Measurements from ENCODE around the gene BRI3.

The BRI3 gene, protein sequence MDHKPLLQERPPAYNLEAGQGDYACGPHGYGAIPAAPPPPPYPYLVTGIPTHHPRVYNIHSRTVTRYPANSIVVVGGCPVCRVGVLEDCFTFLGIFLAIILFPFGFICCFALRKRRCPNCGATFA

DNA sequence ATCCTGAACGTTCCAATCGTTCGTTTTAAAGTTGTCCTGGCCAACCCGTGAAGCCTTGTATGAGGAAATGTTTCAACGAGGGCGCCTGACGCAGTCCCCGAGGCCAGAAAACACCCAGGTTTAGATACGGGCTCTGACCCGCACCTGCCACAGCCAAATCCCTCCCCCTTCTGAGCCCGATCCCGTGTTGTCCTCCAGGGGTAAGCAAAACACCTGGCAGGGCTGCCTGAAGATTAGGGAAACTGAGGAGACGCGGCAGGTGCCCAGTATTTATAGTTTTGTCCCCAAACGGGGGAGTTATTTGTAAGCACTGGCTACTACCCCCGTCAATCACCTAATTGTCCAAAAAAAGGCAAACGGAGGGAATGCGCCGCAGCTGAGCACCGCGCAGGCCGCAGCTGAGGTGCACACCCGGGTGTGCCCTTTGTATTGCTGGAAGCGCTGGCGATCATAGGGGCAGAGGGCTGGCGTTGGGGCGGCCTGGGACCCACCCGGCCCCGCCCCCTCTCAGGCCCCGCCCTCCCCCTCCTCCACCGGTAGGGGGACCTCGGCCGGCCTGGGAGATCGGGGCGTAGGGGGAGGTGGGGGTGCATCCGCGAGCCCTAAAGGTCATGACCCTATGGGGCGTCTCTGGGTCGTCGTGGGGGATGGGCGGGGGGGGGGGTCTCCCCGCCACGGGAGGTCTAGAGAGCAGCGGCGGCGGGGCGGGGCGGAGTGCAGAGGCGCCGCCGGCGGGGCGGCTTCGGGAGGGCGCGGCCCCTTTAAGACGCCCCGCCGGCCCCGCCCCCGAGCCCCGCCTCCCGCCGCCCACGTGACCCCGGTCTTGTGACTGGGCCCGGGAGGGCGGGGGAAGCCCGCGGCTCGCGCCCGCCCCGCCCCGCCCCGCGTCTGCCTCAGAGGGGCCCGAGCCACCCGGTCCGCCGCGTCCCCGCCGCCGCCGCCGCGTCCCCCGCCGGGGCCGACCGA is at the start of gene BRI3:
BRI3 (plus strand) TSS at position 896 of the 966 bp plus-strand sequence. CDS start 110 bp downstream, outside the sequence.
- H3K4me3 ChIP-seq (ENCODE audit: low read depth, low read length) = peak within 1 kb of the TSS; percentile 89
- peak; percentile 57 for DNase-seq (ENCODE audit: low read depth)

DNA sequence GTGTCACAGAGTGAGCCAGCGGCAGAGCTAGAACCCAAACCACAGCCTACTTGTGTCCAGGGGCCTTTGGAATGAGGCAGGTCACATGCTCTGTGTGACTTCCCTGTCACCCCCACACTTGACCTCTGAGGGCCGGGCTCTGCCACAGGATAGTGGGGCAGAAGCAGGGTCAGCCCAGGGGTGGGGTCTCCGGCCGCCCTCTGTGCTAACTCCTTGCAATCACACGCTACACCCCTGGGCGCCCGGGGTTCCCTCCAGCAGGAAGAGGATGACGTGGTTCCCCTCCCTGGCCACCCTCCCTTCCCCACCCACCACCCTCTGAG is 49.3 kb upstream of the BRI3 start:
- no peak overlapping the region for H3K4me3 ChIP-seq (ENCODE audit: low read depth, low read length)
- DNase-seq (ENCODE audit: low read depth) = no peak

DNA sequence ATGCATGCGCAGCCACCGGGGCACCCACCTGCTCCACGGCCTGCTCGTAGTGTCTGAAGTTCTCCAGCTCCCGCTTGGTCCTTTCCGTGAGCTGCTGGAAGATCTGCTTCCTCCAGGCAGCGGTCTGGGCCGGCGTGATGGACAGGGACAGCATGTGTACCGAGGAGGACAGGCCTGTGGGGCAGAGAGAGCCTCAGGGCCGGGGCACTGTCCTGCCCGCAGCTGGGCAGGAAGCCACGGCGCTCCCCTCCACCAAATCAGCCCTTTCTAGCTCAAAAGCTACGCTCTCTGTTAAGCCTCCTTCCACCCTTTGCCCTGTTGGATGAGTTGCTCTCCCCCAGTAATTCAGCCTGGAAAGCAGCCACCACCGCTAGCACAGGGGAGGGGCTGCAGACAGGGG is 48.7 kb upstream of the BRI3 start:
- DNase-seq (ENCODE audit: low read depth) = no peak
- no peak overlapping the region for H3K4me3 ChIP-seq (ENCODE audit: low read depth, low read length)

DNA sequence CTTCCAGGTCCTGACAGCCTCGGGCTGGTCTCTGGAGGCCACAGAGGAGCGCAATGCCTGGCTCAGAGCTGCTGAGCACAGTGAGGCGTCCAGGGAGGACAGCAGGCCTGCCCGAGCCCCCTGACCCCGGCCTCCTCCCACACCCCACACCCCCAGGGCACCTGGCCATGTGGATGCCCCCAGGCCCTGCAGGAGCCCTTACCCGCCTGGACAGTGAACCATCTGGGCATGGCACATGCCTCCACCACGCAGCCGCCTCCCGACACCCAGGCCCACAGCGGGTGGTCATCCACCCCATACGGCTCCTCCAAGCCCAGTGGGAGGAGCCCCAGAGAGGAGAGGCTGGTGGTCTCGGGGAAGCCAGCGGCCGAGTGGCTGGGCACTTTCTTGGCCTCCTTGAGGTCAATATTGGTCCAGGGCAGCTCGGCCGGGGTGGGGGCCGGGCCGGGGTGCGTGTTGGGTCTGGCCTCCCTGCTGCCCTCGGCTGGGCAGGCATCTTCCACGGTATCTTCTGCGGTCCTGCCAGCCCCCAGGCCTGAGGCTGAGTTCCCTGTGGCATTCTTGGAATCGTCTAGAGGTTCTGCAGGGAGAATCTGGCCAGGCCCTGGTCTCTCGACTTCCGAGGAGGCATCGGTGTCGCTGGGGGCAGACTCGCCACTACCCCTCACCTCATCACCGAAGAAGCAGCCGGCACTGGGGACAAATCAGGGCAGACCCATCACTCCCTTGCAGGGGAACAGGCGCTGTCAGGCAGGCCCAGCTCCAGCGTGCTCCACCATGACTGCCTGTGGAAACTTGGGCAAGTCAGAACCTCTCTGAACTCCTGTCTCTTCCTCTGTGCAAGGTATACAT is 48.0 kb upstream of the BRI3 start:
- no peak overlapping the region for H3K4me3 ChIP-seq (ENCODE audit: low read depth, low read length)
- DNase-seq (ENCODE audit: low read depth) = no peak

DNA sequence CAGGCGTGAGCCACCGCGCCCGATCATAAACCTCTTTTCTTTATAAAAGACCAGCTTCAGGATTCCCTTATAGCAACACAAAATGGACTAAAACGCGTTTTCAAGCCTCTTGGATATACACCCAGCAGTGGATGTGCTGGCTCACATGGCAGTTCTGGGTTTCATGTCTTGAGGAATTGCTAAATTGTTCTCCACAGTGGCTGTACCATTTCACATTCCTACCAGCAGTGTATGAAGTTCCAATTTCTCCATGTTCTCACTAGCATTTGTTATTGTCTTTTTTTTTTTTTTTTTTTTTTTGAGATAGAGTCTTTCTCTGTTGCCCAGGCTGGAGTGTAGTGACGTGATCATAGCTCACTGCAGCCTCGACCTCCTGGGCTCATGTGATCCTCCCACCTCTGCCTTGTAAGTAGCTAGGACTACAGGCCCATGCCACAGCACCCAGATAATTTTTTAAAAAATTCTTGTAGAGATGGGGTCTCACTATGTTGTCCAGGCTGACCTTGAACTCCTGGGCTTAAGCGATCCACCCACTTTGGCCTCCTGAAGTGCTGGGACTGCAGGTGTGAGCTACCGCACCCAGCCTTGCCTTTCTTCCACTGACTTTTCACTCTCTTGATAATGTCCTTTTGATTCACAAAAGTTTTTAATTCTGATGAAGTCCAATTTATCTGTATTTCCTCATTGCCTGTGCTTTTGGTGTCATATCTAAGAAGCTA is 46.9 kb upstream of the BRI3 start:
- DNase-seq (ENCODE audit: low read depth) = no peak
- H3K4me3 ChIP-seq (ENCODE audit: low read depth, low read length) = no peak overlapping the region

DNA sequence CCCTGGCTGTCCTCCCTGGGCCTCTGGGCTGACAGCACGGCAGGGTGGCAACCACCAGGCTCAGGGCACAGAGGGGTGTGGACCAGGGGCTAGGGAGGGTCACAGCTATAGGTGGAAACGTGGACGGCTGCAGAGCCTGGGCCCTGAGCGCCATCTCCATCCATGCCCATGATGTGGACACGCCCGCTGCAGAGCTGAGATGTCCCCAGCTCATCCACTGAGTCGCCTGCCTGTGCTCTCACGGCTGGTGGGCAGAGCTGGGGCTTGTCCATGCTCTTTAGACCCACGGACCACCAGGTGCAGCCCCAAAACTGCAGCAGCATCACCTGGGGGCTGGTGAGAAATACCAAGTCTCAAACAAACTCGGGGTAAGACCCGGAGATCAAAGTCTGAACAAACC is 45.6 kb upstream of the BRI3 start:
- DNase-seq (ENCODE audit: low read depth) = no peak
- H3K4me3 ChIP-seq (ENCODE audit: low read depth, low read length) = no peak overlapping the region

DNA sequence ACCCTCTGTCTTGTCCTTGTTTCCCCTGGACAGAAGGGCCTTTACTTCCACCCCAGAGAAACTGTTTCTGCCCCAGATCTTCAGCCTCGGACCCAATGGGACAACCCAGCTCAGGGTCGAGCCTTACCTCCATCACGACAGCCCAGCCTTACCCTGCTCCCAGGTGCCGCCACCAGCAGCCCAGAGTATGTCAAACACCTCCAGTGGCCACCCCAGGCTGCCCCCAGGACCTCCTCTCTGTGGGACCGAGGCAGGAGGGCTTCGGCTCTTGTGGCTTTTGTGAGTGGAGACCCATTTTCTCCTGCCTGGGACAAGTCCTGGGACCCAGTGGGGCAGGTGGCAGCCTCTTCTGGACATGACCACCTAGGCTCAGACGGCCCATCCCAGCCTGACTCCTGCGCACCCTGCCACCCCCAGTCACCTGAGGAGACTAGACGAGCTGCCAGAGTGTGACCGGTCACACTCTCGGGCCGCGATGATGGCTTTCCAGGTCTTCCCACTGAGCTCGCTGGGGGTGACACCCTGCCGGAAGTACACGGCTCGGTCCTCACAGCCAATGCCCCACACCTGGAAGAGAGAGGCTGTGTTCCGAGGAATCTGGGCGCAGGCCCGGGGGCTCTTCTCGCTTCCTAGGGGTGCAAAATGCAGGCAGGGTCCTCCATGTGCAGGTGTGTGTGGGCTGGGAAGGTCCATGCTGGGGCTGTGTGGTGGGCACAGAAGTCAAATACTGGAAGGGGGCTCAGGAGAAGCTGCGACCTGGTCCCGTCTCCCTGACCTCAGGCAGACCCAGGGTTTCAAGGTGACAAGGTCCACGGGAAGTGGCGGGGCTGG is 44.9 kb upstream of the BRI3 start:
- no peak for DNase-seq (ENCODE audit: low read depth)
- no peak overlapping the region for H3K4me3 ChIP-seq (ENCODE audit: low read depth, low read length)

DNA sequence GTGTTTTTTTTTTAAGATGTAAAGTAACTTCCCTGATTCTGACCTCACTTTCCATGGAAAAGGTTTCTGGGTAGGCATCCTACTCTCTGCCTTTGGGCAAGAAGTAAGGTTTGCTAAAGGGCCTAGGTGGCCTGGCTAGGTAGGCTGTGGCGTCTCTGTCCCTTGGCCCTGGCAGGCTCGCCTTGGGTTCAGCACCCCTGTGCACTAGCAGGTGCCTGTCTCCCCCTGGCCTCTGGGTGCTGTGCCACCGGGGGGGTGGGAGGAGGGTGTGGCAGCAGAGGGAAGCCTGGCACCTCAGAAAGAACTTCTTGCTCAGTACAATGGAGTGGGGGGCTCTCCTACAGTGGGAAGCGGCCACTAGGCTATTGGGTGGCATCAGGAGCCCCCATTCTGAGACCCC is 43.4 kb upstream of the BRI3 start:
- DNase-seq (ENCODE audit: low read depth) = no peak
- no peak overlapping the region for H3K4me3 ChIP-seq (ENCODE audit: low read depth, low read length)

DNA sequence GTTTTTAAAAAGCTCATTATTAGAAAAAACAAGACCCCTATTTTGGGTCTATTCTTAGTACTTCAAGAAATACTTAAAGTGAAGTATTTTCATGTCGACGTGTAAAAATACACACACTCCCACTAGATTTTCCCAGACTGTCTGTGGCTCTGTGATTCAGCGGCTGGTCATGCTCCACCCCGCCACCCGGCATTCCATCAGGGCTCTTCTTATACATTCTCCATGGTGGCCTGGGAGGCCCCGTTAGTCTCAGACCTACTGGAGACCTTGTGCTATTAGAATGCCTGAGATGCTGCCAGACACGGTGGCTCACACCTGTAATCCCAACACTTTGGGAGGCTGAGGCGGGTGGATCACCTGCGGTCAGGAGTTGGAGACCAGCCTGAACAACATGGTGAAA is 42.5 kb upstream of the BRI3 start:
- no peak overlapping the region for H3K4me3 ChIP-seq (ENCODE audit: low read depth, low read length)
- DNase-seq (ENCODE audit: low read depth) = no peak

DNA sequence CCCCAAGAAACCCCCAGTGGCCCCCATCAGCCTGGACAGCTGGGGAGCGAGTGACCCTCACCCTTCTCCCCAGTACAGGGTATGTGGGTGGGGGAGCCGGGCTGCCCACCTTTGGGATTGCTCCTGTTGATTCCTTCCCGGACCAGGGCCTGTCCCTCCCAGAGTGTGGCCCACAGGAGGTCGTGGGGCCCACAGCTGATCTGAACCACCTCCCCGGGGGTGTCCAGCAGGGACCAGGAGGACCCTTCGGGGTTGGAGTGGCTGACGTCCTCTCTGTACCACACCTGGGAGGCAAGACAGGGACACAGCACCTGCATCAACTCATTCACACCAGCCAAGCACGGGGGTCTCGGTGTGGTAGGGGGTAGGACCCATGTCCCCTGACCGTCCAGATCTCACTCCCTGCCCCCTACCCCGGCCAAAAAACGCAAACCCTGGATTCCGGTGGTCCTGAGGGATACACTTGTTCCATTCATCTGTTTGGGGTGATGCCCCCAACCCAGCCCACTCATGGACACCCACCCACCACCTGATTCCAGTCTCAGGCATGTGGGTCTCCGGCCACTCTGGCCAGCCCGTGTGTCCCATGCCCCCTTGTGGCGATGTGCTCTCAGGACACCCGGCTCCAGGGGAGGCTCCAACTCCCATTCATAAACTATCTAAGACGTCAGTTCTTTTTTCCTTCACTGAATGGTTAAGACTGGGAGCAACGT is 40.4 kb upstream of the BRI3 start:
- no peak overlapping the region for H3K4me3 ChIP-seq (ENCODE audit: low read depth, low read length)
- DNase-seq (ENCODE audit: low read depth) = no peak

DNA sequence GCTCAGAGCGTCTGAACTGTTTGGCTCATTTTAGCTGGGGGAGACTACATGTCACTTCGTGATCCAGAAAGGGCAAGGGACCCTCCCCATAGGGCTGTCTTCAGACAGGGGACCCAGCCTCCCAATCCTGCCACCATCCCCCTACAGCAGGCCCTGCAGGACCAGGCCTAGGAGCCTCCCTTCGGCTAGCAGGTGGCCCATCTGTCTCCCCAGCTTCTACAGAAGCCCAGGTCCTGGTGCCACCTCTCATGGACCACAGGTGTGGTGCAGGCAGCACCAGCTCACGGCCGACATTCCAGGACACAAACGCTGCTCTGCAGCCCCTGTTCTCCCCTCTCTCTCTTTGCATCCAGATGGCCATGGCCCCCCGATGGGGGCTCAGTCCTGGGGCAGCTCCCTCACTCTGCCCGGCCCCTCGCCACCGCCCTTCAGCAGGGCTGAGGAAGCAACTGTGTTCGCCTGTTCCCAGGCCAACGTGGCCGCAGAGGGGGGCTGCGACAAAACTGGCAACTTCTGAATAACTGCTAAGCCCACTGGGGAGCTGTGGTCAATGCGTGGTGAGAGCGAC is 39.7 kb upstream of the BRI3 start:
- H3K4me3 ChIP-seq (ENCODE audit: low read depth, low read length) = no peak overlapping the region
- DNase-seq (ENCODE audit: low read depth) = no peak

DNA sequence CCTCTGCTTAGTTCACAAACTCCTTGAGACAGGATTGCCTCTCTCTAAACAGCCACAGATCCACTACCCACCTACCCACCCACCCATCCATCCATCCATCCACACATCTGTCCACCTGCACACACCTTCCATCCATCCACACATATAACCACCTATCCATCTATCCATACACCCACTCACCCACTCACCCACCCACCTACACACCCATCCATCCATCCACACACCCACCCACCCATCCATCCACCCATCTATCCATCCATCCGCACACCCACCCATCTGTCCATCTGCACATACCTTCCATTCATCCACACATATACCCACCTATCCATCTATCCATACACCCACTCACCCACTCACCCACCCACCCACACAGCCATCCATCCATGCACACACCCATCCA is 39.1 kb upstream of the BRI3 start:
- H3K4me3 ChIP-seq (ENCODE audit: low read depth, low read length) = no peak overlapping the region
- DNase-seq (ENCODE audit: low read depth) = no peak

DNA sequence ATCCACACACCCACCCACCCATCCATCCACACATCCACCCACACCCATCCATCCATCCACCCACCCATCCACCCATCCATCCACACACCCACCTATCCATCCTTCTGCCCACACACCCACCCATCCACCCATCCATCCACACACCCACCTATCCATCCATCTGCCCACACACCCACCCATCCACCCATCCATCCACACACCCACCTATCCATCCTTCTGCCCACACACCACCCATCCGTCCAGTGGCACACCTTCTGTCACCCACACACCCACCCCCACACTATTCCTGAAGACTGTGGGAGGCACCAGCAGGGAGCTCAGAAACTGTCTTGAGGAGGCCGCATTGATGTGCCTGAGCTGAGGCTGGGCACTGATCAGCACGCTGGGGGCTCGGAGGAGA is 38.6 kb upstream of the BRI3 start:
- DNase-seq (ENCODE audit: low read depth) = no peak
- H3K4me3 ChIP-seq (ENCODE audit: low read depth, low read length) = no peak overlapping the region

DNA sequence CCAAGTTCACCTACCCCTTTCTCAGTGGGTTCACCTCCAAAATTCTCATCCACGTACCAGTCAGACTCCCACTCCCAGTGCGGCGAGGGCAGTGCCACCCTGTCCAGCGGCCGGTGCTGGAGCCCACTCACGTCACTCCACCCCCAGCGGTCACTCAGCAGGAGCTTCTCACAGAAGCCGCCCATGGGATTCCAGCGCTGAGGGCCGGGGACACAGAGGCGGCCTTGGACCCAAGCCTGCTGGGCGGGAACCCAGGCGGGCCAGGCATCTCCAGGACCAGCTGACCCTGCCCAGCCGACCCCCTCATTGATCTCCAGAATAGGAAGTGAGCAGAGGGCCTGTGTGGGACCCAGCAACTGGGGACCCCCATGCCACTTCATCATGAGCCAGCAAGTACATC is 36.6 kb upstream of the BRI3 start:
- no peak overlapping the region for H3K4me3 ChIP-seq (ENCODE audit: low read depth, low read length)
- no peak for DNase-seq (ENCODE audit: low read depth)

DNA sequence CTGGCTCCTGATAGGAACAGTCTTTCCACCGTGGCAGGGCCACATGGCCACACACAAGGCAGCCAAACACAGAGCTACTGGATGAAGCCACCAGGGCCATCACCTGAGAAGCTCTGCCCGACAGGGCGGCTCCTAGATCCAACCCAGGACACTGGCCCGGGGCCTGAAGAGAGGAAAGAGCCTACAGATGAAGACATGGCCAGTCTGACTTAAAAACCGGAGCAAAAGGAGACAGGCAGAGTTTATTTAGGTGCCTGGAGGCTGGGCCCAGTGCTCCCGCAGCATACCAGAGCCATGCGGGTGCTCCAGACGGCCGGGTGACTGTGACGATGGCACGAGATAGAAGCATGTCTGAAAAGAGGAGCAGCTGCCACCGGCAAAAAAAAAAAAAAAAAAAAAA is 33.3 kb upstream of the BRI3 start:
- H3K4me3 ChIP-seq (ENCODE audit: low read depth, low read length) = no peak overlapping the region
- DNase-seq (ENCODE audit: low read depth) = no peak

DNA sequence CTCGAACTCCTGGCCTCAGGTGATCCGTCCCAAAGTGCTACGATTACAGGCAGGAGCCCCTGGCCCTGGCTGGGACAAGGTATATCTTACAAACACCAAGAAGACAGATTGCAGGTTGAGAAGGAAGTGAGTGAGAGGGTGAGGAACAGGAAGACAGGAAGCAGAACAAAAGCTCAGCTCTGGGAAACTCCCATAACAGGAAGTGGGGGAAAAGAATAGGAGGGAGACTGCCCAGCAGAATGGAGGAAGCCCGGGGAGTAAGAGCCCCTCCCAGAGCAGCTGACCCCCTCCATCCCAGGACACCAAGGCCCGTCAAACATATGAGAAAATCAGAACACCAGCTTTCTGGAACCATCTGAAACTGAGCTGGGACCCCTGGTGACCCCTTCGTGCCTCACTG is 32.4 kb upstream of the BRI3 start:
- no peak overlapping the region for H3K4me3 ChIP-seq (ENCODE audit: low read depth, low read length)
- DNase-seq (ENCODE audit: low read depth) = no peak

DNA sequence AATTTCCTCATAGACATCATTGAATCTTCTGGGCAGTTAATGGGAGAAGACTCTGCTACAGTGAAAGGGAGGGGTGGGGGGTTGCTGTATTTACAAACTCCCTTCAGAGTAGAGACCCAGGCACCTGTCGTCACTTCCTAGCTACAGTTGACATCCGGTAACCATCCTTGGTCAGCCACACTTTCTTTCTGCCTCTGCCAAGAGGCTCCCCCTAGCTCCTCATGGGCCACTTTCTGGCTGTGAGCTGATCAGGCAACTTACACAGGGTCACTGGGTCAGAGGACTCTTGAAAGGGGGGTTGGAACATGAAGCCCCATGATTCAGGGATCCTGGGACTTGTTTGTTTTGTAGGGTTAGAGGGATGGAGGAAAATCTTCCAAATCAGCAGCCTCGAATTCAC is 30.7 kb upstream of the BRI3 start:
- no peak overlapping the region for H3K4me3 ChIP-seq (ENCODE audit: low read depth, low read length)
- no peak for DNase-seq (ENCODE audit: low read depth)

DNA sequence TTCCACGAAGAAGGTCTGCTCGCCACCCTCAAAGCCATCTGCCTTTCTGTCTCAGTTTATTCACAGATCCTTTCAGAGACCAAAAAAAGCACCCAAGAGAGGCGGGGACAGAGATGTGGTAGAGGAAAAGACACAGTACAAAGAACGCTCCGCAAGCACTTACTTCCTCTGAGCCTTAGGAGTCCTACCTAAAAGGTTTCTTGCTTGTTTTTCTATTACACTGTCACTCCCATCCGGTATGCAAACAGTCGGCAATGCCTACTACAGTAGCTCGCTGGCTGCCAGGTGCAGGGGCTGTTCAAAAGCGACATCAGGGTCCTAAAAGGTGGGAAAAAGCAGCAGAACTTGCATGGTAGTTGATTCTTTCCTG is 30.3 kb upstream of the BRI3 start:
- DNase-seq (ENCODE audit: low read depth) = no peak
- peak overlapping the region; percentile 92 for H3K4me3 ChIP-seq (ENCODE audit: low read depth, low read length)
